Panc1 (cell line): Measurements from ENCODE around the gene KIAA0232.

Experiments used
- CTCF ChIP-seq: fragments of 450-650 bp; IDR thresholded peaks from 2 replicates; pipeline ENCODE4 v1.5.1; 2017; ENCODE audit warnings: mild to moderate bottlenecking
- POLR2AphosphoS5 ChIP-seq: IDR thresholded peaks from 2 replicates; pipeline ENCODE4 v1.6.1; 2012; ENCODE audit warnings: mild to moderate bottlenecking, low read depth, low read length, moderate library complexity
- REST ChIP-seq, 2 experiments: IDR thresholded peaks; 2 replicates each; pipeline ENCODE4 v1.6.1; 2011 to 2012; ENCODE audit warnings: low read depth in 2 of 2, control low read depth in 1 of 2, low read length in 1 of 2, mild to moderate bottlenecking in 1 of 2, moderate library complexity in 1 of 2; ENCODE audit not compliant: insufficient read depth in 1 of 2
- SIN3A ChIP-seq: IDR thresholded peaks from 2 replicates; pipeline ENCODE4 v1.6.1; 2012; ENCODE audit warnings: low read depth, mild to moderate bottlenecking, low read length, moderate library complexity, borderline replicate concordance; ENCODE audit not compliant: insufficient read depth
- TCF7L2 ChIP-seq: IDR thresholded peaks from 2 replicates; pipeline ENCODE4 v1.6.1; 2011; ENCODE audit warnings: mild to moderate bottlenecking, low read depth, low read length, inconsistent platforms

GRCh38 chr4:6852582-6852981 is 70.1 kb downstream of the KIAA0232 start:
- TF ChIP-seq CTCF (no peak), SIN3A (no peak), REST (IDR thresholded peaks at IDR 0.05; ENCODE audit: insufficient read depth in 1 of 2, low read depth in 2 of 2, low read length in 1 of 2) (no peak), POLR2AphosphoS5 (no peak), TCF7L2 (no peak)
